Panc1 (cell line): Measurements from ENCODE around the gene TLR6.

ENCODE experiments used
- CTCF ChIP-seq: fragments of 450-650 bp; IDR thresholded peaks from 2 replicates; pipeline ENCODE4 v1.5.1; 2017; ENCODE audit warnings: mild to moderate bottlenecking
- POLR2AphosphoS5 ChIP-seq: IDR thresholded peaks from 2 replicates; pipeline ENCODE4 v1.6.1; 2012; ENCODE audit warnings: mild to moderate bottlenecking, low read depth, low read length, moderate library complexity
- REST ChIP-seq, 2 experiments: IDR thresholded peaks; 2 replicates each; pipeline ENCODE4 v1.6.1; 2011 to 2012; ENCODE audit warnings: low read depth in 2 of 2, control low read depth in 1 of 2, low read length in 1 of 2, mild to moderate bottlenecking in 1 of 2, moderate library complexity in 1 of 2; ENCODE audit not compliant: insufficient read depth in 1 of 2
- SIN3A ChIP-seq: IDR thresholded peaks from 2 replicates; pipeline ENCODE4 v1.6.1; 2012; ENCODE audit warnings: low read depth, mild to moderate bottlenecking, low read length, moderate library complexity, borderline replicate concordance; ENCODE audit not compliant: insufficient read depth
- TCF7L2 ChIP-seq: IDR thresholded peaks from 2 replicates; pipeline ENCODE4 v1.6.1; 2011; ENCODE audit warnings: mild to moderate bottlenecking, low read depth, low read length, inconsistent platforms

GRCh38 chr4:38865445-38865844 is 8.8 kb upstream of the TLR6 start:
- TF ChIP-seq CTCF (no peak), TCF7L2 (no peak), POLR2AphosphoS5 (no peak), REST (IDR thresholded peaks at IDR 0.05; ENCODE audit: insufficient read depth in 1 of 2, low read depth in 2 of 2, low read length in 1 of 2) (no peak), SIN3A (no peak)
